ENCODE results near the gene LAMB3. TPM values are rescaled to one million over a fixed set of nuclear protein-coding genes. Genes with fewer than 3 reads are reported as not detected.

LAMB3 gene
- polyA plus RNA-seq, 1 of the 3 experiments (the other 2 are of a cell fraction): 18.0 TPM

GRCh38 chr1:209672705-209673630, 20.7 kb upstream of the LAMB3 start:
- ChIA-PET POLR2A (no interaction called here), CTCF (interaction anchor here (0.9 to 5.9 kb wide), 8 partner anchors 9 to 97 kb away, joined by 3 to 34 read pairs (median 3); no protein-coding TSS in a partner anchor)
- Histone ChIP-seq H4K20me1 (ENCODE audit: insufficient read depth) (no peaks in the 10 kb centered on the region), H3K9me3 (no peaks in the 10 kb centered on the region), H3F3A (replicated peaks; ENCODE audit: insufficient read depth) (no peaks in the 10 kb centered on the region), H3K79me2 (ENCODE audit: insufficient read depth) (no peaks in the 10 kb centered on the region), H3K4me3 (ENCODE audit: low read depth in 2 of 2, low read length in 1 of 2) (no peak overlapping the region), H3K9ac (no peak overlapping the region), H3K4me2 (no peak overlapping the region; the same call in 1 of the 2 replicates), H3K27ac (ENCODE audit: low read depth in 2 of 2, low read length in 1 of 2) (no peak overlapping the region; a peak in 1 of 4 replicates), H3K9me2 (no peaks in the 10 kb centered on the region), H2AFZ (ENCODE audit: low read depth) (no peak overlapping the region; the same call in 1 of the 2 replicates), H3K27me3 (ENCODE audit: insufficient read depth) (no peaks in the 10 kb centered on the region), H3K36me3 (replicated peaks in 1 of 2; ENCODE audit: control insufficient read depth in 1 of 2, insufficient read depth in 2 of 2, low read length in 1 of 2) (no peaks in the 10 kb centered on the region), H3K4me1 (ENCODE audit: control insufficient read depth in 1 of 2, insufficient read depth in 2 of 2, low read depth in 1 of 2, low read length in 1 of 2) (peaks cover 11 to 13% of the 10 kb centered on the region in 2 experiments; a peak in 3 of 4 replicates)
- no peak for DNase-seq
- TF ChIP-seq CTCF (IDR thresholded peaks at IDR 0.05) (no peak), TCF12 (IDR thresholded peaks at IDR 0.05) (peak; percentile 49; the same call in 1 of the 2 replicates), USF1 (IDR thresholded peaks at IDR 0.05; ENCODE audit: borderline replicate concordance, low read depth) (peak; percentile 68; the same call in 1 of the 2 replicates), FOSL2 (IDR thresholded peaks at IDR 0.05; ENCODE audit: borderline replicate concordance, low read depth) (0 out of 2 replicates have a peak, but pooled peaks have one; percentile 28), NRF1 (IDR thresholded peaks at IDR 0.05; ENCODE audit: low read depth, low read length) (no peak)
- 70% methylated on average over 5 of the region's 5 CpGs for WGBS (ENCODE audit: low lambda C conversion rate)

DNA sequence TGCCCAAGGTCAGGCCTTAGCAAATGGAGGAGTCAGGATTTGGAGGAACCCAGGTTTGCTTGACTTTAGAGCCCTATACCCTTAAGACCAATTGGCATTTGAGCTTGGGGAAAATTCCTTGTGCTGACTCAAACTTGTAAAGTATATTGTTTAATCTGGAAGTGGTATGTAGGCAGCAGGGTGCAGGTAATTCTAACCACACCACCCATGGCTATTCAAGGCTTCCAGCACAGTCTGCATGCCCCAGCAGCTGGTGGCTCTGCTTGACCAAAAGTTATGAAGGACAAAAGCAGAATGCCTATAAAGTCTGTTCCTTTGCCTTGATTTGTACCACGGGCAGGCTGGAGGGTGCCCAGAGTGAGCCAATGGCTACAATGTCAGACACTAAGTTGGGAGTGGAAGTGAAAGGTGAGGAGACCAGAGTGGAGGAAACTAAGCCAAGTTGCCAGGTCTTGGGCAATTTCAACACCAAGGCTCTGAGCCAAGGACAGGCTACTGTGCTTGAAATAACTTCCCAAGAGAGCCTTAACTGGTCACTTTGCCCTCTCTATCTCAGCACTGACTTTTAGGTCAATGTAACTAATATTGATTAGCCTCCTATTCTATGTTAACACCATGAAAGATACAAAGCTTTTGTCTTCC, 18.3 kb upstream of the LAMB3 start:
- no peaks in the 10 kb centered on the region for H3K36me3 ChIP-seq (replicated peaks in 1 of 2; ENCODE audit: control insufficient read depth in 1 of 2, insufficient read depth in 2 of 2, low read length in 1 of 2)
- H3F3A ChIP-seq (replicated peaks; ENCODE audit: insufficient read depth): no peaks in the 10 kb centered on the region
- no peak overlapping the region for H3K9ac ChIP-seq
- no peak overlapping the region for H3K4me2 ChIP-seq
- no peaks in the 10 kb centered on the region for H3K27me3 ChIP-seq (ENCODE audit: insufficient read depth)
- H3K79me2 ChIP-seq (ENCODE audit: insufficient read depth): no peaks in the 10 kb centered on the region
- no peaks in the 10 kb centered on the region for H3K9me2 ChIP-seq
- H2AFZ ChIP-seq (ENCODE audit: low read depth): no peak overlapping the region
- CTCF ChIA-PET: interaction anchor here (1.0 kb wide), 1 partner anchor 76 kb away, joined by 3 read pairs; no protein-coding TSS in a partner anchor
- no peaks in the 10 kb centered on the region for H4K20me1 ChIP-seq (ENCODE audit: insufficient read depth)
- no peak overlapping the region for H3K27ac ChIP-seq (ENCODE audit: low read depth in 2 of 2, low read length in 1 of 2)
- peaks cover 8 to 11% of the 10 kb centered on the region in 2 experiments; a peak in 3 of 4 replicates for H3K4me1 ChIP-seq (ENCODE audit: control insufficient read depth in 1 of 2, insufficient read depth in 2 of 2, low read depth in 1 of 2, low read length in 1 of 2)
- no peak overlapping the region for H3K4me3 ChIP-seq (ENCODE audit: low read depth in 2 of 2, low read length in 1 of 2)
- POLR2A ChIA-PET: no interaction called here
- no peaks in the 10 kb centered on the region for H3K9me3 ChIP-seq
- no peak for DNase-seq
- 22% methylated on average over 1 of the region's 1 CpG for WGBS (ENCODE audit: low lambda C conversion rate)
- no peak for TF ChIP-seq SMC3 (IDR thresholded peaks at IDR 0.05; ENCODE audit: low read depth, low read length)
- TF ChIP-seq RAD21 (IDR thresholded peaks at IDR 0.05; ENCODE audit: low read length): no peak
- TF ChIP-seq RXRA (IDR thresholded peaks at IDR 0.05; ENCODE audit: borderline replicate concordance, low read depth): no peak
- TF ChIP-seq PBX3 (IDR thresholded peaks at IDR 0.05): no peak
- TF ChIP-seq RCOR1 (IDR thresholded peaks at IDR 0.05; ENCODE audit: low read length): no peak
- TF ChIP-seq CHD2 (IDR thresholded peaks at IDR 0.05; ENCODE audit: low read length, partially characterized antibody): no peak
- TF ChIP-seq GATA2 (CRISPR knock-in tag; IDR thresholded peaks at IDR 0.05): no peak
- TF ChIP-seq TEAD4 (IDR thresholded peaks at IDR 0.05; ENCODE audit: borderline replicate concordance, insufficient read depth): no peak
- TF ChIP-seq POLR2AphosphoS5 (IDR thresholded peaks at IDR 0.05; ENCODE audit: low read depth, low read length): no peak
- TF ChIP-seq EP300 (IDR thresholded peaks at IDR 0.05; ENCODE audit: borderline replicate concordance in 1 of 2, low read depth in 1 of 2, low read length in 1 of 2): no peak
- no peak for TF ChIP-seq NFIC (IDR thresholded peaks at IDR 0.05; ENCODE audit: borderline replicate concordance)
- TF ChIP-seq MXI1 (IDR thresholded peaks at IDR 0.05; ENCODE audit: low read depth, low read length): no peak
- TF ChIP-seq REST (IDR thresholded peaks at IDR 0.05; ENCODE audit: low read depth, low read length): no peak
- TF ChIP-seq ELF1 (IDR thresholded peaks at IDR 0.05): no peak
